NCI-H446 (cell line): ENCODE measurements around the gene WNT3A.

Experiments
- DNase-seq, 2 experiments: peaks; one replicate each; lab custom pipeline; 2025; lab: John Stamatoyannopoulos, UW

WNT3A gene

GRCh38 chr1:228048659-228049298 is 42.0 kb downstream of the WNT3A start:
- DNase-seq, result no peak

DNA sequence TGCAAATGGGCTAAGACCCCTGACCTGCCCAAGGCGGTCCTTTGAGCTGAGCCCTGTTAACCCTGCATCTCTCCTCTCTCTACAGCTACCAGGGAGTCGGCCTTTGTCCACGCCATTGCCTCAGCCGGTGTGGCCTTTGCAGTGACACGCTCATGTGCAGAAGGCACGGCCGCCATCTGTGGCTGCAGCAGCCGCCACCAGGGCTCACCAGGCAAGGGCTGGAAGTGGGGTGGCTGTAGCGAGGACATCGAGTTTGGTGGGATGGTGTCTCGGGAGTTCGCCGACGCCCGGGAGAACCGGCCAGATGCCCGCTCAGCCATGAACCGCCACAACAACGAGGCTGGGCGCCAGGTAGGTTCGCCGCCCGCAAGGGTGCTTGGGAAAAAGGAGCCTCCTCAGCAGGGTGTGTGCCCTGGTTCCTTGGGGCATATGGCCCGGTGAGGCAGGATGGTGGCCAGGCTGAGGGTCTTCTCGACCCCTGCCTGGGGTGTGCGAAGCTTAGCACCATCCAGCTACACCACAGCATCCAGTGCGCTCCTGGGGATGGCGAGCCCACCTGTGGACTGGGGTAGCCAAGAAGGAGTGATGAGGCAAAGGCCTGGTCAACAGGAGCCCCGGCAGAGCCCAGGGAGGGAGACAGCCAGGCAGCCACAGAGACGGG is 43.9 kb downstream of the WNT3A start:
- DNase-seq, result no peak

DNA sequence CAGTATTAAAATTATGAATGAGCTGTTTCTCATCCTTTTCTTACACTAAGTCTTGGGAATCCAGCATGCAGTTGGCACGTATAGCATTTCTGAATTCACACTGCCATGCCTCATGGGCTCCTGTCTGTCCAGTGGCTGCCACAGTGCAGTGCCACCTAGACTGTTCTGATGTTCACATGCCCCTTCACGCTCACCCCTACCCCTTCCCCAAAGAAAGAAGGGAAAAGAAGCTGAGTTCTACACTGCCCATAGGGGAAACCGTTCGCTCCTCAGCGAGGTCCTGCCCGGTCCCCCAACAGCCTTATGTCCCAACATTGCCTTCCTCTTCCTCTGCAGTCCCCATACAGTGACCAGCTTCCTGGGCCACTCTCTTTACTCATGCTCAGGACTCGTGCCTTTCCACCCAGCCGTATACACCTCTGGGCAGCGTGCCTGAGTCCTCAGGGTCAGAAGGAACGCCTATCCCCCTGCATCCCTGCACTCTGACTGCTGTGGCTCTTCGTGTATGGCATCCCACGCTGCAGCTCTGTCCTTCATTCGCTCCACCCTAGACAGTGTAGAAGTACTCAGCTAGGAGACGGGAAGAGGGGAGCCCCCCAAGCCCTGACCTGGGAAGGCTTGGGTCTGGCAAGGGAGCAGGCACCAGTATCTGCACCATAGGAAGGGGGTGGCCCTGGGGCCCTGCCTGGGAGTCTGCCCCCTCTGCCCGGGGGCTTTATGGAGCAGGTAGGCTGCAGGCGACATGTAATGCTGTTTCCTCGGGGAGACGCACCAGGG is 51.6 kb downstream of the WNT3A start:
- DNase-seq, result no peak

DNA sequence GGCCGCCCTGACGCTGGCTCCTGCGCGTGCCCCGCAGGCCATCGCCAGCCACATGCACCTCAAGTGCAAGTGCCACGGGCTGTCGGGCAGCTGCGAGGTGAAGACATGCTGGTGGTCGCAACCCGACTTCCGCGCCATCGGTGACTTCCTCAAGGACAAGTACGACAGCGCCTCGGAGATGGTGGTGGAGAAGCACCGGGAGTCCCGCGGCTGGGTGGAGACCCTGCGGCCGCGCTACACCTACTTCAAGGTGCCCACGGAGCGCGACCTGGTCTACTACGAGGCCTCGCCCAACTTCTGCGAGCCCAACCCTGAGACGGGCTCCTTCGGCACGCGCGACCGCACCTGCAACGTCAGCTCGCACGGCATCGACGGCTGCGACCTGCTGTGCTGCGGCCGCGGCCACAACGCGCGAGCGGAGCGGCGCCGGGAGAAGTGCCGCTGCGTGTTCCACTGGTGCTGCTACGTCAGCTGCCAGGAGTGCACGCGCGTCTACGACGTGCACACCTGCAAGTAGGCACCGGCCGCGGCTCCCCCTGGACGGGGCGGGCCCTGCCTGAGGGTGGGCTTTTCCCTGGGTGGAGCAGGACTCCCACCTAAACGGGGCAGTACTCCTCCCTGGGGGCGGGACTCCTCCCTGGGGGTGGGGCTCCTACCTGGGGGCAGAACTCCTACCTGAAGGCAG is 52.3 kb downstream of the WNT3A start:
- no peak for DNase-seq

- DNase-seq, result no peak
These were observed 53.0 kb downstream of the WNT3A start for GRCh38 chr1:228059634-228060457.

DNA sequence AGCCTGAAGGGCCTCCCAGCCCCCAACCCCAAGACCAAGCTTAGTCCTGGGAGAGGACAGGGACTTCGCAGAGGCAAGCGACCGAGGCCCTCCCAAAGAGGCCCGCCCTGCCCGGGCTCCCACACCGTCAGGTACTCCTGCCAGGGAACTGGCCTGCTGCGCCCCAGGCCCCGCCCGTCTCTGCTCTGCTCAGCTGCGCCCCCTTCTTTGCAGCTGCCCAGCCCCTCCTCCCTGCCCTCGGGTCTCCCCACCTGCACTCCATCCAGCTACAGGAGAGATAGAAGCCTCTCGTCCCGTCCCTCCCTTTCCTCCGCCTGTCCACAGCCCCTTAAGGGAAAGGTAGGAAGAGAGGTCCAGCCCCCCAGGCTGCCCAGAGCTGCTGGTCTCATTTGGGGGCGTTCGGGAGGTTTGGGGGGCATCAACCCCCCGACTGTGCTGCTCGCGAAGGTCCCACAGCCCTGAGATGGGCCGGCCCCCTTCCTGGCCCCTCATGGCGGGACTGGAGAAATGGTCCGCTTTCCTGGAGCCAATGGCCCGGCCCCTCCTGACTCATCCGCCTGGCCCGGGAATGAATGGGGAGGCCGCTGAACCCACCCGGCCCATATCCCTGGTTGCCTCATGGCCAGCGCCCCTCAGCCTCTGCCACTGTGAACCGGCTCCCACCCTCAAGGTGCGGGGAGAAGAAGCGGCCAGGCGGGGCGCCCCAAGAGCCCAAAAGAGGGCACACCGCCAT is 53.8 kb downstream of the WNT3A start:
- no peak for DNase-seq

DNA sequence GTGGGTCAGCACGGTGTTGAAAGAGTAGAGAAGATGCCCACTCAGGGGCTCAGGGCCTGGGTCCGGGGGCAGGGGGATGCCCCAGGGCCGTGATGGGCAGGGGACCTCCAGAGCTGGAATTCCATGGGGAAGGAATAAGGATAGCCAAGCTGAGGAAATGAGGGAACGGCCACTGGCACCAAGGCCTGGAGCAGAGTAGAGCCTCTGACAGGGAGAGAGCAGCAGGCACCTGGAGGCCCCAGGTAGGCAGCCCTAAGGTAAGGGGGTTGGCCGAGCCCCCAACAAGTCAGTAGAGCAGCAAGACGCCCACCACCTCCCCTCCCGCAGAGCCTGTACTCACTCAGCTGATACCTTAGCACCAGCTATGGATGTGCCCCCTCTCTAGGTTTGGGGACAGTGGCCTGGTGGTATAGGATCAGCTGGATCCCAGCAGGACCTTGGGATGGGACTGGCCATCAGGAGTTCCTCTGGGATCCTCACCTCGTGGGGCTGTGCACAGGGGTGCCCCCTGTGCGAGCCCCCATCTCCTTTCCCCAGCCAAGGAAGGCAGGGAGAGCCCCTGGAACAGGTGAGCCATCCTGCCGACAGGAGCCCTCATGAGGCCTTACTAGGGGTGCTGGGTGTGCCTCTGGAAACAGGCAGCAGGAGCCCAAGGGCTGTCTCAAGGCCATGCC is 54.8 kb downstream of the WNT3A start:
- DNase-seq, result no peak

GRCh38 chr1:228062085-228062791 is 55.4 kb downstream of the WNT3A start:
- no peak for DNase-seq

GRCh38 chr1:228062812-228063211 is 56.0 kb downstream of the WNT3A start:
- no peak for DNase-seq

- DNase-seq, result no peak
These were observed 56.7 kb downstream of the WNT3A start for GRCh38 chr1:228063251-228064191.

DNA sequence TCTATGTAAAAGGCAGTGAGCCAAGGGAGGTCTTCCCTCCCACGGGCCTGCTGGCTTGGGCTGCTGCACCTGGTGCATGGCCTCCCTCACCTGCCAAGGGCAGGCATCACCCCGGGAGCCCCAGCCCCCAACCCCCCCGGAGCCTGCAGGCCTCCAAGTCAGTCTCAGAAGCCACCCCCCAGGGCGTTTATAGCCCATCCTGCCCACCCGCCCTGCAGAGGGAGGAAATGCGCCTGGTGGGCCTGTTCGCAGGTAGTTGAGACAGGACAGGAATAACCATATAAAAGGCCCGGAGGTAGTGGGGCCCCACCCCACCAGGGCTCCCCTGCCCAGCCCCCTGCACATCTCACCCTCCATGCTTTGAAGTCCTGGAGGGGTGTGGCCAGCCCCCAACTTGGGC is 57.5 kb downstream of the WNT3A start:
- no peak for DNase-seq

GRCh38 chr1:228064741-228065542 is 58.1 kb downstream of the WNT3A start:
- DNase-seq, result no peak

GRCh38 chr1:228065543-228066347 is 58.9 kb downstream of the WNT3A start:
- DNase-seq, result no peak

GRCh38 chr1:228066416-228066815 is 59.6 kb downstream of the WNT3A start:
- DNase-seq, result no peak

GRCh38 chr1:228066891-228067654 is 60.3 kb downstream of the WNT3A start:
- DNase-seq, result no peak

GRCh38 chr1:228068359-228068758 is 61.6 kb downstream of the WNT3A start:
- DNase-seq, result no peak
